ENCODE measurements around the gene RNF145.
"Not testable (repeated sequence)": the region's sequence is repeated elsewhere in the genome, so short reads cannot be mapped to it uniquely, and the experiment has no call there.

Gene RNF145

GRCh38 chr5:159157552-159157951 is 51.8 kb downstream of the RNF145 start:
- DNase-seq (ENCODE audit: low read depth), result no peak

GRCh38 chr5:159156426-159157238 is 52.7 kb downstream of the RNF145 start:
- peak; percentile 85 for DNase-seq (ENCODE audit: low read depth)

GRCh38 chr5:159155960-159156359 is 53.4 kb downstream of the RNF145 start:
- no peak for DNase-seq (ENCODE audit: low read depth)

GRCh38 chr5:159152876-159153275 is 56.5 kb downstream of the RNF145 start:
- DNase-seq (ENCODE audit: low read depth), result no peak

GRCh38 chr5:159149085-159149484 is 60.3 kb downstream of the RNF145 start:
- no peak for DNase-seq (ENCODE audit: low read depth)

- DNase-seq (ENCODE audit: low read depth), result no peak
Observed at GRCh38 chr5:159147976-159148375, 61.4 kb downstream of the RNF145 start.

- DNase-seq (ENCODE audit: low read depth), result no peak
Observed at GRCh38 chr5:159146839-159147238, 62.5 kb downstream of the RNF145 start.

GRCh38 chr5:159145160-159145559 is 64.2 kb downstream of the RNF145 start:
- not testable (repeated sequence) for DNase-seq (ENCODE audit: low read depth)

GRCh38 chr5:159139802-159140201 is 69.6 kb downstream of the RNF145 start:
- DNase-seq (ENCODE audit: low read depth), result no peak

- DNase-seq (ENCODE audit: low read depth), result peak; percentile 82
Observed at GRCh38 chr5:159135896-159136531, 73.3 kb downstream of the RNF145 start.

- peak; percentile 72 for DNase-seq (ENCODE audit: low read depth)
Observed at GRCh38 chr5:159133041-159133741, 76.2 kb downstream of the RNF145 start.

GRCh38 chr5:159132429-159133040 is 76.8 kb downstream of the RNF145 start:
- DNase-seq (ENCODE audit: low read depth), result peak; percentile 9

GRCh38 chr5:159131951-159132350 is 77.4 kb downstream of the RNF145 start:
- DNase-seq (ENCODE audit: low read depth), result no peak

GRCh38 chr5:159130871-159131270 is 78.5 kb downstream of the RNF145 start:
- no peak for DNase-seq (ENCODE audit: low read depth)

GRCh38 chr5:159128070-159128541 is 81.2 kb downstream of the RNF145 start:
- no peak for DNase-seq (ENCODE audit: low read depth)

- DNase-seq (ENCODE audit: low read depth), result no peak
Observed at GRCh38 chr5:159123700-159124099, 85.7 kb downstream of the RNF145 start.

GRCh38 chr5:159123189-159123588 is 86.2 kb downstream of the RNF145 start:
- DNase-seq (ENCODE audit: low read depth), result no peak

GRCh38 chr5:159121061-159121460 is 88.3 kb downstream of the RNF145 start:
- no peak for DNase-seq (ENCODE audit: low read depth)

GRCh38 chr5:159120446-159120845 is 88.9 kb downstream of the RNF145 start:
- DNase-seq (ENCODE audit: low read depth), result no peak

- DNase-seq (ENCODE audit: low read depth), result not testable (repeated sequence)
Observed at GRCh38 chr5:159119842-159120241, 89.5 kb downstream of the RNF145 start.

- not testable (repeated sequence) for DNase-seq (ENCODE audit: low read depth)
Observed at GRCh38 chr5:159118958-159119659, 90.2 kb downstream of the RNF145 start.

GRCh38 chr5:159113405-159113804 is 95.9 kb downstream of the RNF145 start:
- no peak for DNase-seq (ENCODE audit: low read depth)

Measured in ELR (cell line).